ENCODE results near the gene PPM1A. TPM values are rescaled to one million over a fixed set of nuclear protein-coding genes. Genes with fewer than 3 reads are reported as not detected.

Gene PPM1A
- total RNA-seq, 1 experiment from 2014 or later: 52.3 TPM

DNA sequence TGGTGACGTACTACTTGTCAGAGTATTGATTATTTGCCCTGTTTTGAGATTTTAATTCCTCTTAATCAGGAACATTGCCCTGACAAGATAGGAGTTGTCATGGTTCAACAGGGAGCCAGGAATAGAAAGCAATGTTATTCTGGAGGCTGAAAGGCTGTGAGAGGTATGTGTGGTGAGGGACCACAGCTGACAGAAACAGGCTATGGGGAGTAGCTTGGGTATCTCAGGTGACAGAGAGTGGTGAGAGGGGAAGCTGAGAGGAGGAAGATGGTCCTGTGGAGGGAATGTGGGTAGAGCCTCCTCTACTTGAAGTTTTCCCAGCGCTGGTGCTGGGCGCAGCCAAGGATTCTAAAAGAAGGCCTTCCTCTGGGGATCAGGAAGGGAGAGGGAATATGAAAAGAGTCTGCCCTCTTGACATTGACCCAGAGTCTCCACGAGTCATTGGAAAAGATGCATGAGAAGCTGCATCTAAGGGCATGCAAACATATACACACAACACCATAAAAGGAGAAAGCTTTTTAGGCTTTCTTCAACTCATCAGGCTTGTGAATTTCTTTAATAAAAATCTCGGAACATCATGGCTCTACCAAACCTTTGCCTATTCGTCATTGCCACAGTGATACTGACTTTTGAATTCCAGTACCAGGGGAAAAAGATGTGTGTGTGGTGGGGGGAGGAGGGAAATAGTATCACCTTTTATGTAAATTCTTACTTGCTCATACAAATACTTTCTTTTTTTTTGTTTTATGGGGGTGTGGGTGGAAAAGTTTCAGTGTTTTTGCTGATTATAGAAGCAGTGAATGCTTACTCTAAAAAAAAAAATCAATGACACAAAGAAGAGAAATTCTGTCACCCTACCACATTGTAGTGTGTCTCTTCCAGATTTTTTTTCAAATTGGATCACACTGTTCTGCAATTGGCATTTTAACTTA is 43.9 kb upstream of the PPM1A start:
- DNase-seq (ENCODE audit: low spot score): no peak
- POLR2A ChIA-PET (ENCODE audit: low non-redundant PET): no interaction called here
- no peak for TF ChIP-seq EZH2 (IDR thresholded peaks at IDR 0.05; ENCODE audit: borderline replicate concordance, low read depth, low read length, poor library complexity, severe bottlenecking)
- TF ChIP-seq, protein P1, sequence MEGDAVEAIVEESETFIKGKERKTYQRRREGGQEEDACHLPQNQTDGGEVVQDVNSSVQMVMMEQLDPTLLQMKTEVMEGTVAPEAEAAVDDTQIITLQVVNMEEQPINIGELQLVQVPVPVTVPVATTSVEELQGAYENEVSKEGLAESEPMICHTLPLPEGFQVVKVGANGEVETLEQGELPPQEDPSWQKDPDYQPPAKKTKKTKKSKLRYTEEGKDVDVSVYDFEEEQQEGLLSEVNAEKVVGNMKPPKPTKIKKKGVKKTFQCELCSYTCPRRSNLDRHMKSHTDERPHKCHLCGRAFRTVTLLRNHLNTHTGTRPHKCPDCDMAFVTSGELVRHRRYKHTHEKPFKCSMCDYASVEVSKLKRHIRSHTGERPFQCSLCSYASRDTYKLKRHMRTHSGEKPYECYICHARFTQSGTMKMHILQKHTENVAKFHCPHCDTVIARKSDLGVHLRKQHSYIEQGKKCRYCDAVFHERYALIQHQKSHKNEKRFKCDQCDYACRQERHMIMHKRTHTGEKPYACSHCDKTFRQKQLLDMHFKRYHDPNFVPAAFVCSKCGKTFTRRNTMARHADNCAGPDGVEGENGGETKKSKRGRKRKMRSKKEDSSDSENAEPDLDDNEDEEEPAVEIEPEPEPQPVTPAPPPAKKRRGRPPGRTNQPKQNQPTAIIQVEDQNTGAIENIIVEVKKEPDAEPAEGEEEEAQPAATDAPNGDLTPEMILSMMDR (conservative IDR thresholded peaks at IDR 0.05; ENCODE audit: low read depth, low read length): no peak
- intact Hi-C loops (cut with micrococcal nuclease; ENCODE audit: unreplicated experiment): loop anchor here (5.0 kb wide), 1 partner anchor 137 kb away; no protein-coding TSS in a partner anchor
- no peaks in the 10 kb centered on the region for H3K4me1 ChIP-seq (ENCODE audit: insufficient read depth, low read length, poor library complexity, severe bottlenecking)
- no TSS peak for BruUV-seq (replicated peaks)
- H3K36me3 ChIP-seq (ENCODE audit: insufficient read depth, low read length, poor library complexity, severe bottlenecking): no peaks in the 10 kb centered on the region
- no peaks in the 10 kb centered on the region for H3K9me3 ChIP-seq (ENCODE audit: low read depth, low read length, poor library complexity, severe bottlenecking)
- CTCF ChIA-PET: no interaction called here
- no peak overlapping the region for H3K27ac ChIP-seq (ENCODE audit: low read depth, low read length, poor library complexity, severe bottlenecking)
- H3K4me3 ChIP-seq (ENCODE audit: low read depth, low read length, poor library complexity, severe bottlenecking): no peak overlapping the region
- H3K27me3 ChIP-seq (replicated peaks; ENCODE audit: insufficient read depth, low read depth, low read length, poor library complexity): no peaks in the 10 kb centered on the region

GRCh38 chr14:60206249-60206670 is 42.8 kb upstream of the PPM1A start:
- H3K9me3 ChIP-seq (ENCODE audit: low read depth, low read length, poor library complexity, severe bottlenecking): no peaks in the 10 kb centered on the region
- H3K36me3 ChIP-seq (ENCODE audit: insufficient read depth, low read length, poor library complexity, severe bottlenecking): no peaks in the 10 kb centered on the region
- H3K27ac ChIP-seq (ENCODE audit: low read depth, low read length, poor library complexity, severe bottlenecking): no peak overlapping the region
- CTCF ChIA-PET: no interaction called here
- H3K27me3 ChIP-seq (replicated peaks; ENCODE audit: insufficient read depth, low read depth, low read length, poor library complexity): no peaks in the 10 kb centered on the region
- DNase-seq (ENCODE audit: low spot score): no peak
- no peaks in the 10 kb centered on the region for H3K4me1 ChIP-seq (ENCODE audit: insufficient read depth, low read length, poor library complexity, severe bottlenecking)
- no TSS peak for BruUV-seq (replicated peaks)
- no peak for TF ChIP-seq EZH2 (IDR thresholded peaks at IDR 0.05; ENCODE audit: borderline replicate concordance, low read depth, low read length, poor library complexity, severe bottlenecking)
- TF ChIP-seq, protein P1 (conservative IDR thresholded peaks at IDR 0.05; ENCODE audit: low read depth, low read length): no peak
- POLR2A ChIA-PET (ENCODE audit: low non-redundant PET): no interaction called here
- intact Hi-C loops (cut with micrococcal nuclease; ENCODE audit: unreplicated experiment): loop anchor here (5.0 kb wide), 1 partner anchor 136 kb away; no protein-coding TSS in a partner anchor
- H3K4me3 ChIP-seq (ENCODE audit: low read depth, low read length, poor library complexity, severe bottlenecking): no peak overlapping the region

DNA sequence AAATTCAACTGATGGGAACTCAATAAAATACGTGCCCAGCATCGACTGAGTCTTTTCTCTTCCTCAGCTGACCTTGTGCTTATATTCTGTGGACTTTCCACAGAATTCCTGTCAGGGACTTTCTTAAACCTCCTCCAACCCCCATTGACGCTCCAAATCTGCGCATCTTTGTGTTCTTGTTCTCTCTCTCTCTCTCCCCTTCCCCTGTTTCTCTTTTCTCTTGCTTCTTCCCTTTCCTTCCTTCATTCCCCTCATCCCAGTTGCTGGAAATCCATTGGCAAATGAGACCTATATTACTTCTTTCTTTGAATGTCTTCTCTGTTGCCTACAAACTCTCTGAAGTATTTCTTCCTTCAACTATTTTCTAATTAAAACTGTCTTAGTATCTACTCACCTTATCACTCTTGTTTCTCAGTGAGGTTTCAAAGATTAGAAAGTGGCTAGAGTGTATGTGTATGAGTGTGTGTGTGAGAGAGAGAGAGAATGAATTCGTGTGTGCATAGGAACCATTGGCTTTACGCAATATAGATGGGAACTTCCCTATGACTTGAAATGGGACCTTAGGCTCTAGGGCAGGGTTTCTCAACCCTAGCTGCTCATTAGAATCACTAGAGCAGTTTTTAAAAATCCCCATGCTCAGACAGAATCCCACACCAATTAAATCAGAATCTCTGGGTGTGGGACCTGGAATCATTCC is 42.0 kb upstream of the PPM1A start:
- no peaks in the 10 kb centered on the region for H3K36me3 ChIP-seq (ENCODE audit: insufficient read depth, low read length, poor library complexity, severe bottlenecking)
- no peaks in the 10 kb centered on the region for H3K9me3 ChIP-seq (ENCODE audit: low read depth, low read length, poor library complexity, severe bottlenecking)
- intact Hi-C loops (cut with micrococcal nuclease; ENCODE audit: unreplicated experiment): loop anchor here (5.0 kb wide), 1 partner anchor 135 kb away; no protein-coding TSS in a partner anchor
- no TSS peak for BruUV-seq (replicated peaks)
- no peak overlapping the region for H3K4me3 ChIP-seq (ENCODE audit: low read depth, low read length, poor library complexity, severe bottlenecking)
- TF ChIP-seq, protein P1 (conservative IDR thresholded peaks at IDR 0.05; ENCODE audit: low read depth, low read length): no peak
- no peak for TF ChIP-seq EZH2 (IDR thresholded peaks at IDR 0.05; ENCODE audit: borderline replicate concordance, low read depth, low read length, poor library complexity, severe bottlenecking)
- no peaks in the 10 kb centered on the region for H3K4me1 ChIP-seq (ENCODE audit: insufficient read depth, low read length, poor library complexity, severe bottlenecking)
- no peaks in the 10 kb centered on the region for H3K27me3 ChIP-seq (replicated peaks; ENCODE audit: insufficient read depth, low read depth, low read length, poor library complexity)
- POLR2A ChIA-PET (ENCODE audit: low non-redundant PET): no interaction called here
- H3K27ac ChIP-seq (ENCODE audit: low read depth, low read length, poor library complexity, severe bottlenecking): no peak overlapping the region
- CTCF ChIA-PET: no interaction called here
- DNase-seq (ENCODE audit: low spot score): no peak

All from A673 (cell line).